Astrocyte of the cerebellum (primary cell): ENCODE data around the gene RHOV.
"Not testable (repeated sequence)": the region's sequence is repeated elsewhere in the genome, so short reads cannot be mapped to it uniquely, and the experiment has no call there.

Source experiments
- DNase-seq: peaks from one replicate; pipeline ENCODE4 v3.0.0-alpha.2; 2011; ENCODE audit warnings: low read depth
- H3K4me3 ChIP-seq: 2 replicates; pipeline ENCODE4 v1.5.1; 2011; ENCODE audit warnings: mild to moderate bottlenecking, low read depth, low read length, moderate library complexity
- in situ Hi-C: cut with HindIII; loops from 2 replicates; pipeline ENCODE4 v1.10.0; 2017; ENCODE audit warnings: low sequenced_read_pairs
- TF ChIP-seq, protein P1 (sequence below): IDR thresholded peaks from 2 replicates; pipeline ENCODE4 v1.5.1; 2012; ENCODE audit warnings: low read length, low read depth, moderate library complexity, mild to moderate bottlenecking; ENCODE audit errors: missing control alignments

Gene RHOV

DNA sequence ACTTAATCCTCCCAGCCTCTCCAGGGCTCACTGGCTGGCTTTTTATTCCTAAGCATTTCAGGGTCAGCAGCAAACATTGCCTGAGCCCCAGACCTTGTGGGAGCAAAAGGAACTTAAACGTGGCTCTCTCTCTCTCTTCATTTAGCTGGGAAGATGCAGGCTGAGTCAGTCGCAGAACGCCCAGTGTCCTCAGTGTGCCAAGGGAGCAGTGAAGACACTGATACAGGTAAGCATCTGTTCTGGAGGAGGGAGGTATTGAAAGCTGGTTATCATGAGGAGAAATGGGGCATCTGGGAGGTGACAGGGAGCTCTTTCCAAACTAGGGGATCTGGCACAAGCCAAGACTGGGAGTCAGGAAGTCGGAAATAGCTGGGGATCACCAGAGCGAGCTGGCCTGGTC, 4.3 kb downstream of the RHOV start:
- no peak overlapping the region for H3K4me3 ChIP-seq
- in situ Hi-C loops, result no loop called here
- DNase-seq, result no peak
- TF ChIP-seq, protein P1, sequence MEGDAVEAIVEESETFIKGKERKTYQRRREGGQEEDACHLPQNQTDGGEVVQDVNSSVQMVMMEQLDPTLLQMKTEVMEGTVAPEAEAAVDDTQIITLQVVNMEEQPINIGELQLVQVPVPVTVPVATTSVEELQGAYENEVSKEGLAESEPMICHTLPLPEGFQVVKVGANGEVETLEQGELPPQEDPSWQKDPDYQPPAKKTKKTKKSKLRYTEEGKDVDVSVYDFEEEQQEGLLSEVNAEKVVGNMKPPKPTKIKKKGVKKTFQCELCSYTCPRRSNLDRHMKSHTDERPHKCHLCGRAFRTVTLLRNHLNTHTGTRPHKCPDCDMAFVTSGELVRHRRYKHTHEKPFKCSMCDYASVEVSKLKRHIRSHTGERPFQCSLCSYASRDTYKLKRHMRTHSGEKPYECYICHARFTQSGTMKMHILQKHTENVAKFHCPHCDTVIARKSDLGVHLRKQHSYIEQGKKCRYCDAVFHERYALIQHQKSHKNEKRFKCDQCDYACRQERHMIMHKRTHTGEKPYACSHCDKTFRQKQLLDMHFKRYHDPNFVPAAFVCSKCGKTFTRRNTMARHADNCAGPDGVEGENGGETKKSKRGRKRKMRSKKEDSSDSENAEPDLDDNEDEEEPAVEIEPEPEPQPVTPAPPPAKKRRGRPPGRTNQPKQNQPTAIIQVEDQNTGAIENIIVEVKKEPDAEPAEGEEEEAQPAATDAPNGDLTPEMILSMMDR, result no peak

DNA sequence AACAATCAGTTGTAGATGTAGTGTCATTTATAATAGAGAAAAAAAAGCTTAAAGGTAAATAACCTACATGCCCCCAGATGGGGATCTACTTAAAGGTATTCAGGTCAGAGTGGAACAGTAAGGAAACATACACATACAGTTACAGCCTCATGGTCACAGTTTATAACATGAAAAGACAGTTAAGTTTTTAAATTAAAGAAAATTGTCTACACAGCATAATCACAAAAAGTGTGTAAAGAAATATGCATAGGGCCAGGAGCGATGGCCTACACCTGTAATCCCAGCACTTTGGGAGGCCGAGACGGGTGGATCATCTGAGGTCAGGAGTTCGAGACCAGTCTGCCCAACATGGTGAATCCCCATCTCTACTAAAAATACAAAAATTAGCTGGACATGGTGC, 6.8 kb downstream of the RHOV start:
- TF ChIP-seq, protein P1, result no peak
- in situ Hi-C loops, result no loop called here
- H3K4me3 ChIP-seq, result no peak overlapping the region
- no peak for DNase-seq

DNA sequence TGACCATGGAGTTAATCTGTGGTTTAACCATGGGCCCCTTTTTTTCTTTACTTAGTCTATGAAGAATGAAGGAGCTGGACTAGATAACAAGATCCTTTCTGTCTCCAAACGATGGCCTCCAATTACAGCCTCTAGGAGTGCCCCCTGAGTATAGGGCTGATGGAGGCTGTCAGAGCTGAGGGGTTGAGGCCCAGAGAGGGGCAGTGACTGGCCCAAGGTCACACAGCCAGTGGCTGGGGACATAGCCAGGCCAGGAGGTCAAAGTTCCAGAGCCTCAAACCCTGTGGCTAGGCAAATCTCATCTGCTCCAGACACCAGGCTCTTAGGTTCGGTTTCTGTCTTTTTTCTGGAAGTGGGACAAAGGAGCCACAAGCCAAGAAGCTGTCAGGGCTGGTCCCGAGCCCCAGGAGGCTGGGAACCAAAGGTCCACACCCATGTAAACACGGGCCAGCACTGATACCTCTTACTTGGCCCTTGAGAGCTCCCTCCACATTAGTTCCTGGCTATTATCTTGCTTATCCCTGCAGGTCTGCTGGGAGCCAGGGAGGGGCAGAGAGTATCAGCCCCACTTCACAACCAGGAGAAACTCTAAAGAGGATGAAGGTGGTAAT, 10.3 kb downstream of the RHOV start:
- DNase-seq, result no peak
- in situ Hi-C loops, result no loop called here
- TF ChIP-seq, protein P1, result no peak
- H3K4me3 ChIP-seq, result no peak overlapping the region

DNA sequence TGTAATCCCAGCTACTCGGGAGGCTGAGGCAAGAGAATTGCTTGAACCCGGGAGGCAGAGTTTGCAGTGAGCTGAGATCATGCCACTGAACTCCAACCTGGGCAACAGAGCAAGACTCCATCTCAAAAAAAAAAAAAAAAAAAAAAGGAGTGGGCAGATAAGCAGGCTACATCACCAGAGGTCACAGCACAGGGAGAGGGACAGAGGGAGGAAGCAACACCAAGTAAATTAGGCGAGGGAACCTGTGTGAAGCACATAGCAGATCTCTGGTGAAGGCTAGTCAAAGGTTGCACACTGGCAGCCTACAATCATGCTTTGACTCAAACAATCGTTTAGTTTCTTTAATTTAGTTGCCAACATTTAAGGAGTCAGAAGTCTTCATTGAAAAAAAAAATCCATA, 12.9 kb downstream of the RHOV start:
- H3K4me3 ChIP-seq, DNase-seq, in situ Hi-C loops: not testable (repeated sequence)

DNA sequence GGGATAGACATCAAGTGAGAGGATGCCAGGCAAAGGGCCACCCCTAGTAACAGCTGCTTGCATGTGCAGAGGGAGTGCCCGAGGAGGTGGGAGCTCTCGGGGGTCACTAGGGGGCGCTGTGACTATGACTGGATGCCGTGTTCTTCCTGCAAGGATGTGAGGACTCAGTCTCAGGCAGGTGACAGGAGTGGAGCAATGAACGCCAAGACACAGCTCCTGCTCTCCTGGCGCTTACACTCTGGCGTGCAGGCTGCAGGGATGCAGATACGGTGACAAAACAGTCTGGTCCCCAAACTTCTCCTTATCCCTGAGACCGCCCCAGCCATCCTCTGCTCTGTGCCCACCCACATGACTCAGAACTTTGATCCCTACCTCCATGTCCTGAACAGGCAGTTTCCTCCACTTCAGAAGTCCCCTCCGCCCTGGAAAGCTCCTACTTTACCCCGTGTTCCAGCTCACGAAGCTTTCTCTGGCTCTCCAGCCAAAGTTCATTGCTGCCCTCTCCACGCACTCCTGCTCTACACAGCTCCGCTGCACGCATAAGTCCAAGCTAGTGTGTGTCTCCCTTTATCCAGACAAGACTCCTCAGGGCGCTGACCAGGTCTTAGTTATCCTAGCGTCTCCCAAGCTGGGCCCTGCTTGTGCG, 14.7 kb downstream of the RHOV start:
- H3K4me3 ChIP-seq, result no peak overlapping the region
- DNase-seq, result peak; percentile 50
- in situ Hi-C loops, result no loop called here
- TF ChIP-seq, protein P1, result peak; percentile 85

DNA sequence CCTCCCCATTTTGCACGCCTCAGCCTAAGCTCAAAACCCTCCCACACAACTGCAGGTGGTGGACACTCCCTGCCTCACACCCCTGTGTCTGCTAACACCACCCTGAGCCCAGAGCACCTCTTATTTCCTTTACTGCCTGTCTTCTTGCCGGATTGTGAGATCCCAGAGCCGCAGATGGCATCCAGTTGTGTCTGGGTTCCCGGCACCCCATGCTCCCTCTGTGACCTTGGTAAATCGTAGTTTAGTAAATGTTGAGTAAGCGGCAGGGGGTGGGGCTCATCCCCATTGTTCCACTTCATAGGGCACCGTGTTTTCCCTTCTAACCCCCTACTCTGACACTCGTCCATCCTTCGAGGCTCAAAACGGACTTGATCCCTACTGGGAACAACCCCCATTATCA, 15.3 kb downstream of the RHOV start:
- in situ Hi-C loops, result no loop called here

More for the DNA sequence above, 15.3 kb downstream of the RHOV start:
- H3K4me3 ChIP-seq, result no peak overlapping the region
- TF ChIP-seq, protein P1, result no peak
- no peak for DNase-seq
